ENCODE measurements around the gene RAB2B. TPM values are rescaled to one million over a fixed set of nuclear protein-coding genes. Genes with fewer than 3 reads are reported as not detected.
"Not testable (repeated sequence)": the region's sequence is repeated elsewhere in the genome, so short reads cannot be mapped to it uniquely, and the experiment has no call there.

The RAB2B gene
- total RNA-seq, 2 experiments from 2014 or later = 27.6 to 29.0 TPM

DNA sequence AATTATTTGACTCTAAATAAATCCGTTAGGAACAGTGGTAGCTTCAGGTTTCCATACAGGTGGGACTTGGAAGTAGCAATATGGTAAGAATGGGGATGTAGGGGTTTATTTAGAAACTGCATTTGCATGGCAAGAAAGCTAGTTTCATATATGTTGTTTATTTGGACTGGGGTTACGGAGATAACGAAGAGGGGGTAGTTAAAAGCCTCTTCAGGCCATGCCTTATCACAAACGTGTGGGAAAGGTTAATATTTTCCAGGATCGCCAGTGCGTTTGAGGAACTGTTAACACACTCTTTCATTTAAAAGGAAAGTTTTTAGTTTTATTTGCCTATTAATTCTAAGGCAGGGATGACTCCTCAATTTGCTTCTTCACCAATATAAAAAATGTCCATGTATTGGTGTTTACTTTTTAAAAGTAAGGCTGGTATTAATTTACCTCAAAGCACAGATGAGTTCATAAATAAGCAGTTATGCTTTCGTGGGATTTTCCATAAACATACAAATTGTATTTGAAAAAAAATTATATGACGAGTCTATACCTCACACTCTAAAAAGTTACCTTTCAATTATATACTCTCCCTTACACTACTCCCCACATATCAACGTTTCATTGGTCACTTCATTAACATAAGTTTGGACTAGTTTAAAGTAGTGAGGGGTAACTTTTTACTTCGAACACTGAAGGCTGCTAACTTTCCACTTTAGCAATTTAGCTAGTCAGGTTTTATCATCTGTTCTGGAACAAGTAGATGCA is 814 bp downstream of the RAB2B start:
- Mint-ChIP-seq H3K9me3 (no peaks in the 10 kb centered on the region), H3K4me1 (peaks cover 44% of the 10 kb centered on the region), H3K27me3 (no peaks in the 10 kb centered on the region), H3K36me3 (ENCODE audit: low read depth) (peaks cover 22% of the 10 kb centered on the region), H3K4me3 (peak overlapping the region; percentile 100), H3K27ac (peak overlapping the region; percentile 100)
- DNase-seq = no peak
- ChIA-PET CTCF (interaction anchor here (0.6 to 4.0 kb wide), 13 partner anchors 10 to 371 kb away, joined by 3 to 54 read pairs (median 5); partner anchors contain the start of genes CHD8, METTL3 and SALL2), POLR2A (interaction anchor here (0.6 to 4.1 kb wide), 9 partner anchors 11 to 92 kb away, joined by 3 to 46 read pairs (median 12); partner anchors contain the start of genes CHD8, METTL3 and SUPT16H)

DNA sequence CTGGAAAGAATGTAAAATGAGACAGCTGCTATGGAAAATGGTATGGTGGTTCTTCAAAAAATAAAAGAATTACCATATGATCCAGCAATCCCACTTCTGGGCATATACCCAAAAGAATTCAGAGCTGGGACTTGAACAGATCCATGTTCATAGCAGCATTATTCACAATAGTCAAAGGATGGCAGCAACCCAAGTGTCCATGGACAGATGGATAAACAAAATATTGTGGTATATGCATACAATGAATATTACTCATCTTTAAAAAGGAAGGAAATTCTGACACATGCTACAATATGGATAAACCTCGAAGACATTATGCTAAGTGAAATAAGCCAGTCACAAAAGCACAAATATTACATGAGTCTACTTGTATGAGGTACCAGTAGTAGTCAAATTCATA is 9.1 kb downstream of the RAB2B start:
- Mint-ChIP-seq H3K27me3 (no peaks in the 10 kb centered on the region), H3K4me3 (no peak overlapping the region), H3K9me3 (no peaks in the 10 kb centered on the region), H3K36me3 (ENCODE audit: low read depth) (peaks cover 32% of the 10 kb centered on the region), H3K27ac (no peak overlapping the region), H3K4me1 (peaks cover 4% of the 10 kb centered on the region)
- CTCF ChIA-PET = interaction anchor here (3.4 kb wide), 1 partner anchor 11 kb away, joined by 18 read pairs; the partner anchor contains the start of gene CHD8
- no peak for DNase-seq
- POLR2A ChIA-PET = interaction anchor here (5.2 kb wide), 1 partner anchor 10 kb away, joined by 30 read pairs; the partner anchor contains the start of genes RAB2B and TOX4

DNA sequence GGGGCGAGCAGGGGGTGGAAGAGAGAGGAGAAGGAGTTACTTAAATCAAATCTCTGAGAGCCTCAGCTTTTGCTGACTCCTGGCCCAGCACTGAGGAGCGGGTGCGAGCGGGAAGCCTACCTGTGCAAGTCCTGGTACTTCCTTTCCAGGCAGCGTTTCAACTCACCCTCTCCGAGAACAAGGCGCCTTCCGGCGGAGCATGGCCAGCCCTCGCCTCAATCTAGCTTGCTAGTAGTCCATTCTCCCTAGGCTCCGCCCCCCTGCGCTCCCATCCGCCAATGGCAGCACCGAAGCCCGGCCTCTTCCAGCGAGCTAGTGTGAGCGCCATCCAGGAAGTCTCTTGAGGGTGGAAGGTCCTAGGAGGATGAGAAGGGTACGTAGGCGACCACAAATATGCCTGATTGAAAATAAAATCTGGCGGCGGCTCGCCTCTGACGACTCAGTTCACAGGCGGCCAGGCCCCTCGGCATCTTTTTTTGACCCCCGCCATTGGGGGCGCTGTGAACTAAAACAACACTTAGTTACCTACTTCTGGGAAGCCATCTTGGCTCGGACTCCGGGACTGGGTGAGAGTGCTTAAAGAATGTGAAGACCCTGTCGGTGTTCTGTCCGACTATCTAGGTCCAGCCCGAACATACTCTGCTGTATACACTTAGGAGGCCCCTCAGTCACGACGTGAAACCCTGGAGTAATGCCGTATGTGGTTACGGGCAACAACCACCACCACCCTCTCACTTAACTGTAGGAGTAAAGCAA is 20.7 kb downstream of the RAB2B start, which contains the start of gene CHD8:
CHD8 (minus strand) TSS at position 212 of the 756 bp plus-strand sequence. CDS start 24,480 bp downstream, outside the sequence.
- peaks cover 37% of the 10 kb centered on the region for H3K4me1 Mint-ChIP-seq
- peaks cover 28% of the 10 kb centered on the region for H3K36me3 Mint-ChIP-seq (ENCODE audit: low read depth)
- peak within 1 kb of the TSS; percentile 98 for H3K4me3 Mint-ChIP-seq
- H3K27ac Mint-ChIP-seq = peak within 1 kb of the TSS; percentile 99
- H3K9me3 Mint-ChIP-seq = no peaks in the 10 kb centered on the region
- DNase-seq = peak; percentile 99
- ChIA-PET POLR2A (interaction anchor here (0.8 to 3.6 kb wide), 20 partner anchors 9 to 1463 kb away, joined by 3 to 103 read pairs (median 6); partner anchors contain the start of genes METTL3, RAB2B, RBM23 and SUPT16H), CTCF (interaction anchor here (0.6 to 4.7 kb wide), 25 partner anchors 10 to 1639 kb away, joined by 3 to 54 read pairs (median 4); partner anchors contain the start of genes ACIN1, C14orf119, HAUS4 and METTL3)
- H3K27me3 Mint-ChIP-seq = no peaks in the 10 kb centered on the region

DNA sequence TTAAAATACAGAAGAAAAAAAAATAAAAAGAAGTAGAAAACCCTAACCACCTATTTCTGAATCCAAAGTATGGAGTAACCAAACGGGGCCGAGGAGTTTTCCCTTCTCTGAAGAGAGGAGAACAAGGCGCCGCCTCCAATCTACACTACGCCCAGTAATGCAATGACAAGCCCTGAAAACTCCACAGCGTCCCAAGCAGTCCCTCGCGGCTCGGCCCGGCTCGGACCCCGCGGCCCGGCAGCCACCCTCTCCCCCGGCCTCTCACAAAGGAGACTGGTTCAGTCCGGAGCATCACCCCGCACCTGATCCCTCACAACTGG is 21.2 kb downstream of the RAB2B start:
- ChIA-PET POLR2A (interaction anchor here (0.6 to 3.6 kb wide), 23 partner anchors 9 to 1463 kb away, joined by 3 to 103 read pairs (median 5); partner anchors contain the start of genes METTL3, RAB2B, RBM23 and SUPT16H), CTCF (interaction anchor here (0.6 to 4.7 kb wide), 21 partner anchors 10 to 1640 kb away, joined by 3 to 54 read pairs (median 5); partner anchors contain the start of genes ACIN1, C14orf119, HAUS4 and METTL3)
- Mint-ChIP-seq H3K9me3 (no peaks in the 10 kb centered on the region), H3K27ac (peak overlapping the region; percentile 99), H3K27me3 (no peaks in the 10 kb centered on the region), H3K4me1 (peaks cover 41% of the 10 kb centered on the region), H3K4me3 (peak overlapping the region; percentile 98), H3K36me3 (ENCODE audit: low read depth) (peaks cover 26% of the 10 kb centered on the region)
- DNase-seq = no peak

DNA sequence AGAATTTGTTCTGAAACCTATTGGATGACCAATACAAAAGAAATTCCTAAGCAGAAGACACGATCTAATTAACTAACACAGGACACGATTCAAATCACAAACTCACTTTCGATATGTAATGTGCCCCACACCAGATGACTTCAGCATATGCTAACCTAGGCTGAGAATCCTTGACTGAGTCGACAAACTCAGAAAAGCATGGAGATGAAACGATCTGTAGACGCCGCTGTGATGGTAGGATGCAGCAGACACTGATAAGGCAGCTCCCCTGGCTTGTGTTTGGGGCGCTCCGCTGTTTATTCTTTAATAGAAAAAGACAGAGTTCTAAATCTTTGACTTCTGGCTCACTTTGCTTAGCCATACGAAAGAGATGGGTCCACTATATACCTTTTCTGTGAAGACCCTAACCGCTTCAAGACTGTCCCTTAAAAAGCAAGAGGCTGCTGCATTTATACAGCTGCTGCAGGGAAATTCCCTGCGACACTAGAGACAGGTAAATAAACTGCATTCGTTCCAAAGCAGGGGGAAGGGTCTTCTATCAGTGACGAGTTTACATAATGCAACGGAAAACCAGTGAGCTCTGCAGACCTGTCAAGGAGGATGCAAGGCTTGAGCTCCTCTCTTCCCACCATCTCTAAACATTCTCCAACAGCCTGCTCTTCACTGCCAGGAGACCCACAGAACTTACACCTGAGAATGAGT is 21.8 kb downstream of the RAB2B start:
- Mint-ChIP-seq H3K36me3 (ENCODE audit: low read depth) (peaks cover 29% of the 10 kb centered on the region), H3K27me3 (no peaks in the 10 kb centered on the region), H3K9me3 (no peaks in the 10 kb centered on the region), H3K4me1 (peaks cover 47% of the 10 kb centered on the region), H3K4me3 (peak overlapping the region; percentile 98), H3K27ac (peak overlapping the region; percentile 99)
- POLR2A ChIA-PET = interaction anchor here (0.6 to 3.6 kb wide), 21 partner anchors 8 to 1464 kb away, joined by 3 to 103 read pairs (median 5); partner anchors contain the start of genes METTL3, RAB2B, RBM23 and SUPT16H
- no peak for DNase-seq
- CTCF ChIA-PET = interaction anchor here (0.6 to 4.7 kb wide), 10 partner anchors 11 to 73 kb away, joined by 3 to 54 read pairs (median 10); partner anchors contain the start of genes METTL3, RAB2B, SUPT16H and TOX4

DNA sequence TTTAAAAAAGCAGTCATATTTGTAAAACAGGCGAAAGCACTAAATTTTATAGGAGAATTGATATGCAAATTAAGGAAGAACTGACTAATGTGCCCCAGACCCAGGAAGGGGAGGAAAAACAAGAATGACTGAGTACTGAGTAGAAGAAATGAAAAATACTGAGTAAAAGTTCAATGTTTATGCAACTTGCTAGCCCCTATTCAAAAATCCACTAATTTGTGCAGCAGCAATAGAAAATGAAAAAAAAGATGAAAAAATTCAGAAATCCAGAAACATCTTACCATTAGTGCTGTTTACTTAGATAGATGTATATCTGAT is 26.9 kb downstream of the RAB2B start:
- H3K36me3 Mint-ChIP-seq (ENCODE audit: low read depth) = peaks cover 28% of the 10 kb centered on the region
- no peaks in the 10 kb centered on the region for H3K9me3 Mint-ChIP-seq
- H3K27ac Mint-ChIP-seq = peak overlapping the region; percentile 69
- peaks cover 63% of the 10 kb centered on the region for H3K4me1 Mint-ChIP-seq
- H3K4me3 Mint-ChIP-seq = no peak overlapping the region
- DNase-seq = no peak
- POLR2A ChIA-PET = interaction anchor here (0.9 to 3.0 kb wide), 2 partner anchors 12 to 28 kb away, joined by 3 to 23 read pairs; partner anchors contain the start of gene TOX4
- no peaks in the 10 kb centered on the region for H3K27me3 Mint-ChIP-seq
- CTCF ChIA-PET = interaction anchor here (1.5 kb wide), 1 partner anchor 13 kb away, joined by 4 read pairs; no protein-coding TSS in a partner anchor

DNA sequence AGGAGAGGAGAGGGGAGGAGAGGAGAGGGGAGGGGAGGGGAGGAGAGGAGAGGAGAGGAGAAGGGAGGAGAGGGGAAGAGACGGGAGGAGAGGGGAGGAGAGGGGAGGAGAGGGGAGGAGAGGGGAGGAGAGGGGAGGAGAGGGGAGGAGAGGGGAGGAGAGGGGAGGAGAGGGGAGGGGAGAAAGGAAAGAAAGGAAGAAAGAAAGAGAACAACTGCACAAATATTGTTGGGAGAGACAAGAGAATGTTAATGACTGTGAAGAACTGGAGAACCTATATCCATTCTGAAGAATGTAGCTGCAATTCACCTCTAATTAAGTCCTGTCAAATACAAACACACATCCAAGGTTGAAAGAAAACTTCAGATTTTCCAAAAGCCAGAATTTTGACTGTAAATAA is 34.1 kb downstream of the RAB2B start:
- not testable (repeated sequence) for DNase-seq, H3K9me3 Mint-ChIP-seq, H3K27me3 Mint-ChIP-seq, H3K27ac Mint-ChIP-seq, H3K4me3 Mint-ChIP-seq
- H3K4me1 Mint-ChIP-seq = peaks cover 29% of the 10 kb centered on the region
- ChIA-PET CTCF (interaction anchor here (6.0 kb wide), 1 partner anchor 14 kb away, joined by 24 read pairs; the partner anchor contains the start of gene CHD8), POLR2A (interaction anchor here (2.2 kb wide), 1 partner anchor 12 kb away, joined by 8 read pairs; no protein-coding TSS in a partner anchor)
- H3K36me3 Mint-ChIP-seq (ENCODE audit: low read depth) = peaks cover 15% of the 10 kb centered on the region

DNA sequence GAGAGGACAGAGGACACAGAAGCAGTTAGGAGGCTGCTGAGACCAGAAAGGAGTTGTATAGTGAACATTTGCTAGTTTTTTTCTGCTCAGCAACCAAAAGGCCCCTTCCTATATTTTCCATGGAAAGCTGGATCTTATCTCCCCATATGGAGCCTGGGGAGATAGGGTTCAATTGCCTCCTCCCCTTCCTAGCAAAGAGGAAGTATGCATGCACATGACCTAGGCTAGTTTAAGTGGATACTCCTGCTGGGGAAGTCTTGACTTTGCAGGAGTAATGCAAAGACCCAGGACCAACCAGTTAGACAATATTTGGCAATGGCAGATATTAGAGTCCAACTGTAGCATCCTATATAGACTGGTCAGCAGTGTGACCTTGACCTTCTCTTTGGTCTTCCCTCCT is 35.9 kb downstream of the RAB2B start:
- no peak for DNase-seq
- peaks cover 33% of the 10 kb centered on the region for H3K4me1 Mint-ChIP-seq
- CTCF ChIA-PET = interaction anchor here (1.4 kb wide), 1 partner anchor 15 kb away, joined by 5 read pairs; the partner anchor contains the start of gene CHD8
- H3K27ac Mint-ChIP-seq = no peak overlapping the region
- POLR2A ChIA-PET = interaction anchor here (0.7 to 1.2 kb wide), 2 partner anchors 14 to 15 kb away, joined by 3 read pairs; partner anchors contain the start of gene CHD8
- H3K27me3 Mint-ChIP-seq = no peaks in the 10 kb centered on the region
- H3K9me3 Mint-ChIP-seq = no peaks in the 10 kb centered on the region
- H3K4me3 Mint-ChIP-seq = no peak overlapping the region
- peaks cover 18% of the 10 kb centered on the region for H3K36me3 Mint-ChIP-seq (ENCODE audit: low read depth)

DNA sequence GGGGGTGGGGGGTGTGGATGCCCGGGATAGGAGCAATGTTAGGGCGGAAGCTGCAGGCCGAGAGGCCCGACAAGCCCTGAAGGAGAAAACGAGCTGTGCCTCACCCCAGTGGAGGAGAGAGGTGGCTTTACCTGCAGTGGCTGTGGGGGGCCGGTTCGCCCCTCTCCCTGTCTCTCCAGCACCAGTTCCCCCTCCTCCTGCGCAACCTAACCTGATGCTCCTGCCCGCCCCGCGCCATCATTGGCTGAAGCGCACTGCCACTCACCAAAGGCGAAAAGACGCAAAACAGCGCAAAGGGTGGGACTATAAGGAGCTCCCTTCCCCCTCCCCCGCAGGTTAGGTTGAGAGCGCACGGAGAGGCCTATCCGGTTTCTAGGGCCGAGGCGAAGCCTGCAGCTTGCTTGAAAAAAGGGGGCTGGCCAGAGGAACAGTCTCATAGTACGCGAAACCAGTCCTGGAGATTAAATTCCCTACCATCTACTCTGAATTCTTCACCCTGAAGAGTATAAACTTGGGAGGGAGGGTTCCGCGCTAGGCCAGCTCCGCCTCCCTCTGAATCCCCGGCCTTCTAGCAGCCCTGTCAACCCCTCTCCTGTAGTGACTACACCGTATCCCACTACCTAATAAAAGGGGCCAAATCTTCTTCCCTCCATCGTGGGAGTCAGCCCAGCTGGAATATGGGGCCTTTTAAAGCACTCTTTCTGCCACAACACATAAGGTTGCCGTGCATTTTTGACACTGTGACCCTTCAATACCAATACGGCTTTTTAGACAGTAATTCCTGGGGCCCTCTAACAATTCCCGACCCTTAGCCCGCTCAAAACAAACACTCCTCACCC is 39.5 kb downstream of the RAB2B start:
- ChIA-PET POLR2A (interaction anchor here (0.7 to 5.0 kb wide), 17 partner anchors 9 to 207 kb away, joined by 3 to 103 read pairs (median 5); partner anchors contain the start of genes CHD8, METTL3, RAB2B and SUPT16H), CTCF (interaction anchor here (0.8 to 2.0 kb wide), 7 partner anchors 9 to 61 kb away, joined by 3 to 38 read pairs (median 4); partner anchors contain the start of genes CHD8 and TOX4)
- Mint-ChIP-seq H3K9me3 (no peaks in the 10 kb centered on the region), H3K36me3 (ENCODE audit: low read depth) (peaks cover 31% of the 10 kb centered on the region), H3K27ac (peak overlapping the region; percentile 76), H3K27me3 (no peaks in the 10 kb centered on the region), H3K4me3 (peak overlapping the region; percentile 86), H3K4me1 (peaks cover 50% of the 10 kb centered on the region)
- DNase-seq = peak; percentile 99

DNA sequence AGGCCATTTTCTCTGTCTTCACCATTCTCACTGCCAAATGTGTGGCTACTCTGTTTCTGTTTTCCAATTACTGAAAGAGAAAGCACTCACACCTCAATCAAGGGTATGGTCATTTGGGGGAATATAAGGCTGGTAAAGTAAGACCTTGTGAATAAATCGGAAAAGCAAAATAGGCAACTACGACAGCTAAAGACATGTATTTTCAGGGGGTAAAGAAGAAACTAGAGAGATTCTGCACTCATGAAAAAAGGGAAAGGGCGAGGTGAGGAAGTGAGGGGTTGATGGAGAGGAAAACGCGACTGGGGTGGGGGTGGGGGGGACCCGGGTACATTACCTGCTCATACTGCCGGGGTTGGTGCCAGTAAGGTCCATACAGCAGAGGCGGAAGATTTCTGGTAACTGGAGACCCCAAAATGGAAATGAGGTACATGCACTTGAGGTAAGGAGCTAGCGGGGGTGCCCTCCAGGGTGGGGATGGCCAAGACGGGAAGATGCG is 40.1 kb downstream of the RAB2B start:
- Mint-ChIP-seq H3K27me3 (no peaks in the 10 kb centered on the region), H3K4me1 (peaks cover 48% of the 10 kb centered on the region), H3K4me3 (peak overlapping the region; percentile 86), H3K36me3 (ENCODE audit: low read depth) (peaks cover 30% of the 10 kb centered on the region), H3K9me3 (no peaks in the 10 kb centered on the region), H3K27ac (peak overlapping the region; percentile 76)
- POLR2A ChIA-PET = interaction anchor here (0.7 to 5.0 kb wide), 16 partner anchors 10 to 206 kb away, joined by 3 to 103 read pairs (median 6); partner anchors contain the start of genes CHD8, METTL3, RAB2B and SUPT16H
- no peak for DNase-seq
- CTCF ChIA-PET = interaction anchor here (0.8 to 2.0 kb wide), 7 partner anchors 10 to 62 kb away, joined by 3 to 38 read pairs (median 4); partner anchors contain the start of genes CHD8 and TOX4

DNA sequence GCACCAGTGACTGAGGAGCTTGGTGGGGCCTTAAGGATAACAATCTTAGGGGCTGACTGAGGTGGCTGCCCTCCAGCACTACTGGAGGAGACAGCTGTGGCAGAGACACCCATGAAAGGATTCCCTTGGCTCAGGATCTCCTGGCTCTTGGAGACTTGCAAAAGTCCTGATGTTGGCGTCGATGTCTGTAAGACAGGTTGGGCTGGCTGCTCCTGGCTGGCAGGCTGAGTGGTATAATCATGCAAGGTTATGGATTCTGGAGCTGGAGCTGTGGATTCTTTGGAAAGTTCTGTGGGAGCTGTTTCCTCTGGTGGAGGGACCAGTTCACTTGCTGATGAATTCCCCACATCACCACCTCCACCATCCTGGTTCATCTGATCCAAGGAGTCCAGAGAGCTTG is 45.6 kb downstream of the RAB2B start:
- POLR2A ChIA-PET = interaction anchor here (0.5 to 2.9 kb wide), 2 partner anchors 8 to 24 kb away, joined by 4 to 13 read pairs; partner anchors contain the start of gene CHD8
- DNase-seq = no peak
- no peaks in the 10 kb centered on the region for H3K27me3 Mint-ChIP-seq
- no peak overlapping the region for H3K27ac Mint-ChIP-seq
- no peaks in the 10 kb centered on the region for H3K9me3 Mint-ChIP-seq
- peaks cover 68% of the 10 kb centered on the region for H3K36me3 Mint-ChIP-seq (ENCODE audit: low read depth)
- no peak overlapping the region for H3K4me3 Mint-ChIP-seq
- peaks cover 27% of the 10 kb centered on the region for H3K4me1 Mint-ChIP-seq
- CTCF ChIA-PET = interaction anchor here (1.0 to 1.4 kb wide), 2 partner anchors 13 to 25 kb away, joined by 3 to 7 read pairs; partner anchors contain the start of gene CHD8

All from activated CD4-positive, alpha-beta memory T cell treated with anti-CD3 and anti-CD28 coated beads, Interleukin-2, amount 10 ng/mL, durations not matched to agents 7 days and 5 days (primary cell).